Activated CD8-positive, alpha-beta T cell treated with anti-CD3 and anti-CD28 coated beads for 36 hours (primary cell): ENCODE measurements around the gene KLK10. TPM values are rescaled to one million over a fixed set of nuclear protein-coding genes. Genes with fewer than 3 reads are reported as not detected.

Experiments used
- ATAC-seq: fragments of 200-7000 bp; cut with Tn5 transposase; one replicate; pipeline ENCODE4 v1.10.0; 2021; ENCODE audit warnings: mild to moderate bottlenecking, moderate library complexity
- CTCF ChIA-PET: fragments of 350-600 bp; sonication (Branson Sonifier 250); formaldehyde crosslinking; loops from one replicate; lab custom pipeline; 2021; ENCODE audit warnings: antibody characterized with exemption; lab: Charles Lee
- POLR2A ChIA-PET: fragments of 350-600 bp; sonication (Branson Sonifier 250); formaldehyde crosslinking; loops from one replicate; lab custom pipeline; 2021; ENCODE audit warnings: antibody characterized with exemption; lab: Charles Lee
- DNase-seq: peaks from one replicate; pipeline ENCODE4 v3.0.0-alpha.2; 2020
- H3K27ac Mint-ChIP-seq: one replicate; pipeline ENCODE4 v1.8.0; 2021; ENCODE audit warnings: mild to moderate bottlenecking, mixed read lengths
- H3K27me3 Mint-ChIP-seq: one replicate; pipeline ENCODE4 v1.8.0; 2021; ENCODE audit warnings: mixed read lengths
- H3K36me3 Mint-ChIP-seq: one replicate; pipeline ENCODE4 v1.8.0; 2021; ENCODE audit warnings: low read depth, mixed read lengths
- H3K4me1 Mint-ChIP-seq: one replicate; pipeline ENCODE4 v1.8.0; 2021; ENCODE audit warnings: low read depth, mixed read lengths
- H3K4me3 Mint-ChIP-seq: one replicate; pipeline ENCODE4 v1.8.0; 2021; ENCODE audit warnings: mild to moderate bottlenecking, moderate library complexity, mixed read lengths
- H3K9me3 Mint-ChIP-seq: one replicate; pipeline ENCODE4 v1.8.0; 2021; ENCODE audit warnings: mixed read lengths
- CTCF ChIP-seq: fragments of 200-600 bp; IDR thresholded peaks from one replicate; pipeline ENCODE4 v1.8.0; 2022; ENCODE audit warnings: antibody characterized with exemption, mild to moderate bottlenecking
- intact Hi-C: fragments of 100-400 bp; cut with micrococcal nuclease; formaldehyde crosslinking; loops from one replicate; pipeline ENCODE4 v1.10.0; 2022
- total RNA-seq, 2 experiments: library from RNA; stranded (reverse); gene quantifications; one replicate each; pipeline ENCODE4 v1.2.3, GENCODE V29; 2021

The KLK10 gene
- total RNA-seq, 2 experiments from 2014 or later: not detected

DNA sequence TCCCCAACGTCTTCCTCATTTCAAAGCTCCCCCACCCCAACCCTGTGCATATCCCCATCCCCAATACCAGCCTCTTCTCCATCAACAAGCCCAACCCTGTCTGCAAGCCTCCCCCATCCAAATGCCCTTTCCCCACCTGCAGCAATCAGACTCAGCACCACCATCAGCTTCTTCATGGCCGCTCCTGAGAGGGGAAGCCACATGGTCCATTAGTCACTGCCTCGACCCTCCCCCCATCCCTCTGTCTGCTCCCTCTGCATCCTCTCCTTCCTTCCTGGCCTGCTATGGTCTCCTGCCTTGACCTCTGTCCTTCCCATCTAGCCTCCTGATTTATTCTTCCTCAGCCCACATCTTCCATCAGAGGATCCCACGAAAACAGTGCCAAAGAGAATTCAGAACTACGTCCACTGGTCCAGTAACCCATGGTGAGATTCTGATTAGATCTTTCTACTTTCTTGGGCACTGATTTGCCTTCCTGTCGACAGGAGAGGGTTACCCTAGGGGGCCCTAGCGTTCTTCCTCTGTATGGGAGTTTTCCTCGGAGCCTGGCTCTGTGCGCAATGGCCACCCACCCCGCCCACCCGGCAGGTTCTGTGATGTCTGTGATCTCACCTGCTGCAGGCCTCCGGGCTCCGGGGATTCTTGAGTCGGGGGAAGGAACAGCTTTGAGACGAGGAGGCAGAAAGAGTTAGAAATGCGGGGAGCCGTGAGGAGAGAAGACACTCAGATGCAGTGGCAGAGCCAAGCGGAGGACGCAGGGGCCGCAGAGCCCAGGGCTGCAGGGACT is 51.4 kb downstream of the KLK10 start:
- no peaks in the 10 kb centered on the region for H3K36me3 Mint-ChIP-seq
- no peak overlapping the region for H3K27ac Mint-ChIP-seq
- no peak for TF ChIP-seq CTCF
- DNase-seq: no peak
- intact Hi-C loops: no loop called here
- ChIA-PET POLR2A (no interaction called here), CTCF (no interaction called here)
- H3K27me3 Mint-ChIP-seq: peaks cover 32% of the 10 kb centered on the region
- H3K4me3 Mint-ChIP-seq: no peak overlapping the region
- H3K4me1 Mint-ChIP-seq: no peaks in the 10 kb centered on the region
- H3K9me3 Mint-ChIP-seq: no peaks in the 10 kb centered on the region
- ATAC-seq: no peak

DNA sequence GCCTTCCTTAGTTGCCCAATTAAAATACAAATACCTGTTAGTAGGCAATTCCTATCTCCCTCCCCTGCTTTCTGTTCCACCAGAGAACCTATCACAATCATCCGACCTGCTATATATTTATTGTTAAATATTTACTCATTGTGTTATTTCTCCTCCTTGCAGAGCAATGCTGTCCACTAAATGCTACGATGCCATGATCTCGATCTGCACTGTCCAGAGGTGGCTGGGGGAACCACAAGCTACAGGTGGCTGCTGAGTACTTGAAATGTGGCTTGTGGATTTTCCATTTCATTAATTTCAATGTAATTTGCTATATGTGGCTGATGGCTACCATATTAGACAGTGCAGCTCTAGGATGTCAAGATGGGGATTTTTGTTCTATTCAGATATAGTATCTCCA is 55.2 kb downstream of the KLK10 start:
- ATAC-seq (no peak), DNase-seq (no peak)
- no peak for TF ChIP-seq CTCF
- peaks cover 4% of the 10 kb centered on the region for H3K9me3 Mint-ChIP-seq
- no peak overlapping the region for H3K4me3 Mint-ChIP-seq
- POLR2A ChIA-PET: no interaction called here
- no peaks in the 10 kb centered on the region for H3K36me3 Mint-ChIP-seq
- CTCF ChIA-PET: no interaction called here
- intact Hi-C loops: no loop called here
- no peaks in the 10 kb centered on the region for H3K4me1 Mint-ChIP-seq
- no peak overlapping the region for H3K27ac Mint-ChIP-seq
- H3K27me3 Mint-ChIP-seq: peaks cover 20% of the 10 kb centered on the region

GRCh38 chr19:50963381-50963780 is 56.1 kb downstream of the KLK10 start:
- no peak for TF ChIP-seq CTCF
- ChIA-PET CTCF (no interaction called here), POLR2A (no interaction called here)
- no peak for DNase-seq
- H3K9me3 Mint-ChIP-seq: peaks cover 4% of the 10 kb centered on the region
- H3K27me3 Mint-ChIP-seq: peaks cover 24% of the 10 kb centered on the region
- intact Hi-C loops: no loop called here
- H3K36me3 Mint-ChIP-seq: no peaks in the 10 kb centered on the region
- ATAC-seq: no peak
- no peak overlapping the region for H3K4me3 Mint-ChIP-seq
- no peak overlapping the region for H3K27ac Mint-ChIP-seq
- H3K4me1 Mint-ChIP-seq: no peaks in the 10 kb centered on the region

Other genes starting within 250 kb of the KLK10 start
- not detected for gene GPR32, start 249.2 kb downstream of the KLK10 start, total RNA-seq
- gene ACP4, start 229.3 kb downstream of the KLK10 start, total RNA-seq: not detected
- gene KLK1, start 195.9 kb downstream of the KLK10 start, total RNA-seq: under 1 TPM; 0.65 to 0.83 TPM
- gene KLK15, start 186.1 kb downstream of the KLK10 start, total RNA-seq: not detected
- gene KLK3, start 164.8 kb downstream of the KLK10 start, total RNA-seq: not detected
- gene KLK2, start 146.3 kb downstream of the KLK10 start, total RNA-seq: under 1 TPM; 0.51 to 0.90 TPM
- gene KLK4, start 108.3 kb downstream of the KLK10 start, total RNA-seq: not detected
- gene KLK5, start 66.7 kb downstream of the KLK10 start, total RNA-seq: not detected
- not detected for gene KLK6, start 50.1 kb downstream of the KLK10 start, total RNA-seq
- gene KLK7, start 35.8 kb downstream of the KLK10 start, total RNA-seq: not detected
- not detected for gene KLK8, start 18.1 kb downstream of the KLK10 start, total RNA-seq
- not detected for gene KLK11, start 6.9 kb upstream of the KLK10 start, total RNA-seq
- gene KLK12, start 15.3 kb upstream of the KLK10 start, total RNA-seq: not detected
- not detected for gene KLK13, start 45.4 kb upstream of the KLK10 start, total RNA-seq
- under 1 TPM; 0.32 to 0.43 TPM for gene KLK14, start 63.2 kb upstream of the KLK10 start, total RNA-seq
- gene CTU1, start 88.7 kb upstream of the KLK10 start, total RNA-seq: 10 to 100 TPM; 10.6 to 11.1 TPM
- gene SIGLEC9, start 105.2 kb upstream of the KLK10 start, total RNA-seq: under 1 TPM; 0.40 to 0.65 TPM
- gene SIGLEC7, start 122.6 kb upstream of the KLK10 start, total RNA-seq: not detected
- gene CD33, start 205.4 kb upstream of the KLK10 start, total RNA-seq: under 1 TPM in 1 of 2 experiments, not detected in 1; 0.54 TPM
- gene SIGLECL1, start 231.4 kb upstream of the KLK10 start, total RNA-seq: not detected